Ramos (cell line): ENCODE data around the gene EPHX1.

Experiments
- in situ Hi-C: fragments of 300-500 bp; cut with MboI; formaldehyde crosslinking; loops from one replicate; pipeline ENCODE4 v1.14.3; 2022; ENCODE audit warnings: low sequenced_read_pairs; ENCODE audit not compliant: unreplicated experiment

EPHX1 gene

GRCh38 chr1:225891229-225891972 is 81.5 kb downstream of the EPHX1 start:
- in situ Hi-C loops, result no loop called here

- in situ Hi-C loops, result no loop called here
Observed at GRCh38 chr1:225892307-225892706, 82.4 kb downstream of the EPHX1 start.
